Kidney (tissue), 14 donors: ENCODE measurements around the gene DICER1. TPM values are rescaled to one million over a fixed set of nuclear protein-coding genes. Genes with fewer than 3 reads are reported as not detected.

Experiments
- DNase-seq, 5 donors: peaks; one replicate each; pipeline ENCODE4 v3.0.0-alpha.2; 2013 to 2020
- FAIRE-seq: peaks from 2 replicates; lab custom pipeline; 2012; peaks lifted over from hg19 to GRCh38; lab: Jason Lieb, UNC
- H3K27ac ChIP-seq, 2 donors: one replicate each; pipeline ENCODE4 v1.7.0; 2013; ENCODE audit warnings: low read depth in 2 of 2, low read length in 2 of 2, inconsistent platforms in 1 of 2
- H3K27me3 ChIP-seq: one replicate; pipeline ENCODE4 v1.7.1; 2013; ENCODE audit warnings: low read length, inconsistent platforms; ENCODE audit not compliant: control insufficient read depth, insufficient read depth
- H3K36me3 ChIP-seq, 3 donors: one replicate each; pipeline versions ENCODE4 v1.7.0 to v1.7.1; 2013; ENCODE audit warnings: low read length in 3 of 3, control low read depth in 1 of 3, inconsistent platforms in 1 of 3; ENCODE audit not compliant: insufficient read depth in 3 of 3, control insufficient read depth in 2 of 3
- H3K4me1 ChIP-seq, 3 donors: one replicate each; pipeline versions ENCODE4 v1.7.0 to v1.7.1; 2013; ENCODE audit warnings: low read length in 3 of 3, inconsistent platforms in 1 of 3, low read depth in 1 of 3; ENCODE audit not compliant: control insufficient read depth in 2 of 3, insufficient read depth in 2 of 3
- H3K4me3 ChIP-seq, 3 donors: one replicate each; pipeline versions ENCODE4 v1.7.0 to v1.8.1; 2013; ENCODE audit warnings: low read length in 3 of 3, control low read depth in 1 of 3, inconsistent platforms in 1 of 3
- H3K9ac ChIP-seq, 3 donors: one replicate each; pipeline versions ENCODE4 v1.7.0 to v1.7.1; 2013; ENCODE audit warnings: low read length in 3 of 3, control low read depth in 1 of 3, inconsistent platforms in 1 of 3
- H3K9me3 ChIP-seq, 3 donors: one replicate each; pipeline versions ENCODE4 v1.7.0 to v1.7.1; 2013; ENCODE audit warnings: low read length in 3 of 3, control low read depth in 1 of 3, inconsistent platforms in 1 of 3; ENCODE audit not compliant: control insufficient read depth in 2 of 3, insufficient read depth in 1 of 3
- CTCF ChIP-seq: IDR thresholded peaks from 3 replicates; pipeline ENCODE4 v1.5.1; 2012; ENCODE audit warnings: mild to moderate bottlenecking, moderate library complexity, borderline replicate concordance; ENCODE audit not compliant: insufficient read depth; ENCODE audit errors: extremely low read depth
- intact Hi-C: fragments of 100-400 bp; cut with DNase I; formaldehyde crosslinking; loops from one replicate; pipeline ENCODE4 v1.11.1; 2022
- polyA plus RNA-seq: library from polyadenylated mRNA; stranded (reverse); fragments of 350-450 nt; fragmentation: Illumina TruSeq; extraction: RNeasy Lipid Tissue Mini Kit (QIAGEN cat#74804); gene quantifications from one replicate; pipeline ENCODE4 v1.2.3, GENCODE V29; 2014; ENCODE audit warnings: low read depth, low replicate concordance; ENCODE audit not compliant: insufficient read depth
- total RNA-seq: library from RNA; stranded (reverse); fragmentation: NEBNext Ultra II Directional; extraction: Animal tissue kit (Norgen Biotek cat#: 25700); gene quantifications from one replicate; pipeline ENCODE4 v1.2.1, GENCODE V29; 2021
- donor health status: control.
- donor health status: control.
- donor health status: control.
- donor health status: control.
- donor health status: control.
- donor health status: DM: yes; HTN: yes; CAD: no.
- donor health status: Normal renal cell carcinoma (clear cell type).

DICER1 gene
- total and polyA plus RNA-seq, 2 donors from 2014 or later, result 6.0 to 83.6 TPM

- peaks cover 2% of the 10 kb centered on the region for H3K27me3 ChIP-seq
- no peak overlapping the region for H3K9ac ChIP-seq
- H3K9me3 ChIP-seq, result no peaks in the 10 kb centered on the region
- H3K4me1 ChIP-seq, result peaks cover 0 to 5% (median 0%) of the 10 kb centered on the region in 3 donors
- H3K36me3 ChIP-seq, result no peaks in the 10 kb centered on the region
- no peak for TF ChIP-seq CTCF
- H3K27ac ChIP-seq, result no peak overlapping the region
- intact Hi-C loops, result no loop called here
- no peak for FAIRE-seq
- peak in 2 of 5 donors; percentile 38 to 61 for DNase-seq
- no peak overlapping the region for H3K4me3 ChIP-seq
Measured at GRCh38 chr14:95045836-95046430, 111.4 kb downstream of the DICER1 start.

GRCh38 chr14:95045106-95045701, 112.1 kb downstream of the DICER1 start:
- intact Hi-C loops, result no loop called here
- Histone ChIP-seq H3K9ac (no peak overlapping the region), H3K9me3 (no peaks in the 10 kb centered on the region), H3K27me3 (peaks cover 2% of the 10 kb centered on the region), H3K4me3 (no peak overlapping the region), H3K36me3 (no peaks in the 10 kb centered on the region), H3K27ac (no peak overlapping the region), H3K4me1 (peaks cover 0 to 5% (median 0%) of the 10 kb centered on the region in 3 donors)
- FAIRE-seq, result no peak
- DNase-seq, result peak in 2 of 5 donors; percentile 31
- no peak for TF ChIP-seq CTCF

- no peak overlapping the region for H3K9ac ChIP-seq
- FAIRE-seq (no peak), DNase-seq (peak in 3 of 5 donors; percentile 5 to 31 (median 27))
- H3K4me3 ChIP-seq, result no peak overlapping the region
- intact Hi-C loops, result no loop called here
- H3K9me3 ChIP-seq, result no peaks in the 10 kb centered on the region
- H3K4me1 ChIP-seq, result peaks cover 0 to 5% (median 0%) of the 10 kb centered on the region in 3 donors
- H3K36me3 ChIP-seq, result no peaks in the 10 kb centered on the region
- no peak for TF ChIP-seq CTCF
- H3K27ac ChIP-seq, result no peak overlapping the region
- peaks cover 2% of the 10 kb centered on the region for H3K27me3 ChIP-seq
Measured at GRCh38 chr14:95044463-95045105, 112.7 kb downstream of the DICER1 start.
